ENCODE results near the gene PLCB1.
"Not testable (repeated sequence)": the region's sequence is repeated elsewhere in the genome, so short reads cannot be mapped to it uniquely, and the experiment has no call there.

PLCB1 gene

GRCh38 chr20:8464368-8464767, 332.3 kb downstream of the PLCB1 start:
- no peak for DNase-seq
- H3K4me3 Mint-ChIP-seq: no peak overlapping the region
- no peak overlapping the region for H3K27ac Mint-ChIP-seq
- H3K4me1 Mint-ChIP-seq: no peaks in the 10 kb centered on the region
- H3K36me3 Mint-ChIP-seq (ENCODE audit: low read depth): peaks cover 5% of the 10 kb centered on the region
- no peak for TF ChIP-seq CTCF (IDR thresholded peaks at IDR 0.05)
- H3K9me3 Mint-ChIP-seq: peaks cover 14% of the 10 kb centered on the region
- peaks cover 4% of the 10 kb centered on the region for H3K27me3 Mint-ChIP-seq (ENCODE audit: low read depth, poor library complexity)

GRCh38 chr20:8466781-8467180, 334.7 kb downstream of the PLCB1 start:
- DNase-seq; H3K4me3 Mint-ChIP-seq; H3K4me1 Mint-ChIP-seq; H3K36me3 Mint-ChIP-seq (ENCODE audit: low read depth); H3K27ac Mint-ChIP-seq; H3K27me3 Mint-ChIP-seq (ENCODE audit: low read depth, poor library complexity): not testable (repeated sequence)
- H3K9me3 Mint-ChIP-seq: peaks cover 14% of the 10 kb centered on the region

GRCh38 chr20:8470156-8470555, 338.1 kb downstream of the PLCB1 start:
- Mint-ChIP-seq H3K27ac (no peak overlapping the region), H3K4me1 (no peaks in the 10 kb centered on the region), H3K27me3 (ENCODE audit: low read depth, poor library complexity) (no peaks in the 10 kb centered on the region), H3K36me3 (ENCODE audit: low read depth) (no peaks in the 10 kb centered on the region), H3K9me3 (peaks cover 4% of the 10 kb centered on the region), H3K4me3 (no peak overlapping the region)
- no peak for DNase-seq
- TF ChIP-seq CTCF (IDR thresholded peaks at IDR 0.05): no peak

GRCh38 chr20:8471465-8471864, 339.4 kb downstream of the PLCB1 start:
- DNase-seq: no peak
- H3K27me3 Mint-ChIP-seq (ENCODE audit: low read depth, poor library complexity): no peaks in the 10 kb centered on the region
- H3K9me3 Mint-ChIP-seq: no peaks in the 10 kb centered on the region
- H3K36me3 Mint-ChIP-seq (ENCODE audit: low read depth): no peaks in the 10 kb centered on the region
- no peak overlapping the region for H3K4me3 Mint-ChIP-seq
- no peak overlapping the region for H3K27ac Mint-ChIP-seq
- no peaks in the 10 kb centered on the region for H3K4me1 Mint-ChIP-seq
- no peak for TF ChIP-seq CTCF (IDR thresholded peaks at IDR 0.05)

GRCh38 chr20:8473459-8473858, 341.4 kb downstream of the PLCB1 start:
- H3K4me3 Mint-ChIP-seq: no peak overlapping the region
- TF ChIP-seq CTCF (IDR thresholded peaks at IDR 0.05): no peak
- H3K4me1 Mint-ChIP-seq: no peaks in the 10 kb centered on the region
- no peaks in the 10 kb centered on the region for H3K9me3 Mint-ChIP-seq
- no peaks in the 10 kb centered on the region for H3K36me3 Mint-ChIP-seq (ENCODE audit: low read depth)
- H3K27ac Mint-ChIP-seq: no peak overlapping the region
- H3K27me3 Mint-ChIP-seq (ENCODE audit: low read depth, poor library complexity): no peaks in the 10 kb centered on the region
- DNase-seq: no peak

- no peak for TF ChIP-seq CTCF (IDR thresholded peaks at IDR 0.05)
- H3K27me3 Mint-ChIP-seq (ENCODE audit: low read depth, poor library complexity): no peaks in the 10 kb centered on the region
- H3K4me3 Mint-ChIP-seq: no peak overlapping the region
- no peaks in the 10 kb centered on the region for H3K9me3 Mint-ChIP-seq
- no peaks in the 10 kb centered on the region for H3K4me1 Mint-ChIP-seq
- no peak overlapping the region for H3K27ac Mint-ChIP-seq
- DNase-seq: no peak
- no peaks in the 10 kb centered on the region for H3K36me3 Mint-ChIP-seq (ENCODE audit: low read depth)
Observed at GRCh38 chr20:8474027-8474668, 342.1 kb downstream of the PLCB1 start.
